A549 (cell line): ENCODE measurements around the gene CHMP3. TPM values are rescaled to one million over a fixed set of nuclear protein-coding genes. Genes with fewer than 3 reads are reported as not detected.

Source experiments
- ATAC-seq, 2 experiments: fragments of 200-7000 bp in 1 of 2; fragments of >200 bp in 1 of 2; cut with Nextera tagmentation in 1 of 2; cut with Tn5 transposase in 1 of 2; 3 replicates each; pipeline versions ENCODE4 v1.8.0 to v1.9.1; 2018 to 2020; ENCODE audit warnings: mild to moderate bottlenecking in 1 of 2, moderate library complexity in 1 of 2
- CTCF ChIA-PET: fragments of 300-600 bp; sonication (Branson Sonifier 250); formaldehyde crosslinking; extraction: SDS; loops from one replicate; lab custom pipeline; 2021; ENCODE audit warnings: antibody characterized with exemption, inconsistent platforms; lab: Yijun Ruan, JAX
- POLR2A ChIA-PET: fragments of 350-600 bp; formaldehyde crosslinking; extraction: SDS; loops from one replicate; lab custom pipeline; 2021; ENCODE audit warnings: antibody characterized with exemption, inconsistent platforms; lab: Yijun Ruan, JAX
- DNase-seq, 2 experiments: peaks; one replicate each; pipeline versions ENCODE4 v3.0.0 to v3.0.0-alpha.2; 2011 to 2016; ENCODE audit warnings: low read depth in 1 of 2, low spot score in 1 of 2
- FAIRE-seq: peaks from 2 replicates; lab custom pipeline; 2011; peaks lifted over from hg19 to GRCh38; lab: Jason Lieb, UNC
- H3K27ac ChIP-seq, 2 experiments: fragments of >200 bp; sonication (Bioruptor Twin); formaldehyde crosslinking; 3 replicates each; pipeline ENCODE4 v1.5.1; 2016 to 2017
- H3K4me1 ChIP-seq: fragments of >200 bp; sonication (Bioruptor Twin); formaldehyde crosslinking; 3 replicates; pipeline ENCODE4 v1.6.1; 2016
- H3K4me2 ChIP-seq: fragments of >200 bp; sonication (Bioruptor Twin); formaldehyde crosslinking; 3 replicates; pipeline ENCODE4 v1.6.1; 2016
- H3K4me3 ChIP-seq: fragments of >200 bp; sonication (Bioruptor Twin); formaldehyde crosslinking; 3 replicates; pipeline ENCODE4 v1.5.1; 2016
- H3K9me3 ChIP-seq: fragments of >200 bp; sonication (Bioruptor Twin); formaldehyde crosslinking; 3 replicates; pipeline ENCODE4 v1.6.1; 2016
- CBX2 ChIP-seq: fragments of 200-600 bp; sonication (generic); IDR thresholded peaks from 2 replicates; pipeline ENCODE4 v1.6.1; 2016; ENCODE audit warnings: low read depth, mild to moderate bottlenecking, borderline replicate concordance
- CBX8 ChIP-seq: fragments of 200-600 bp; sonication (generic); IDR thresholded peaks from 2 replicates; pipeline ENCODE4 v1.6.1; 2016
- CEBPB ChIP-seq, 2 experiments: fragments of >200 bp in 1 of 2; sonication (Bioruptor Twin) in 1 of 2; formaldehyde crosslinking in 1 of 2; IDR thresholded peaks; 2 replicates each; pipeline ENCODE4 v1.6.1; 2012 to 2016
- CHD4 ChIP-seq: fragments of 200-600 bp; sonication (generic); IDR thresholded peaks from 2 replicates; pipeline ENCODE4 v1.6.1; 2016; ENCODE audit warnings: antibody characterized with exemption, mild to moderate bottlenecking, borderline replicate concordance
- FOXS1 ChIP-seq: fragments of 250-450 bp; sonication (Bioruptor Pico); IDR thresholded peaks from 2 replicates; pipeline ENCODE4 v1.5.0; 2020; ENCODE audit warnings: mild to moderate bottlenecking, moderate library complexity
- HOXB13 ChIP-seq: fragments of 250-450 bp; sonication (Bioruptor Pico); IDR thresholded peaks from 2 replicates; pipeline ENCODE4 v1.5.0; 2020; ENCODE audit warnings: low read depth, mild to moderate bottlenecking, moderate library complexity
- MAFK ChIP-seq: fragments of 450-650 bp; IDR thresholded peaks from 2 replicates; pipeline ENCODE4 v1.6.1; 2014; ENCODE audit not compliant: partially characterized antibody
- MYC ChIP-seq: IDR thresholded peaks from 2 replicates; pipeline ENCODE4 v1.6.1; 2012; ENCODE audit warnings: mild to moderate bottlenecking, inconsistent platforms, low read length, improper control_type of control experiment, borderline replicate concordance
- NFE2L2 ChIP-seq: fragments of 150-350 bp; conservative IDR thresholded peaks from 2 replicates; pipeline ENCODE4 v1.6.1; 2014; ENCODE audit warnings: low read length
- NPAS2 ChIP-seq: fragments of 250-450 bp; sonication (Bioruptor Pico); IDR thresholded peaks from 2 replicates; pipeline ENCODE4 v1.8.0; 2022; ENCODE audit warnings: mild to moderate bottlenecking, moderate library complexity, borderline replicate concordance
- PHF8 ChIP-seq: fragments of 200-600 bp; sonication (generic); IDR thresholded peaks from 2 replicates; pipeline ENCODE4 v1.6.1; 2016; ENCODE audit warnings: low read depth, mild to moderate bottlenecking, antibody characterized with exemption, moderate library complexity, borderline replicate concordance
- POLR2A ChIP-seq: IDR thresholded peaks from 2 replicates; pipeline ENCODE4 v1.6.1; 2012; ENCODE audit warnings: mild to moderate bottlenecking, low read length
- RARB ChIP-seq: fragments of 250-450 bp; sonication (Bioruptor Pico); IDR thresholded peaks from 2 replicates; pipeline ENCODE4 v1.8.0; 2021; ENCODE audit warnings: mild to moderate bottlenecking, moderate library complexity
- RNF2 ChIP-seq: fragments of 200-600 bp; sonication (generic); IDR thresholded peaks from 2 replicates; pipeline ENCODE4 v1.6.1; 2016; ENCODE audit warnings: low read depth, mild to moderate bottlenecking, antibody characterized with exemption, moderate library complexity, borderline replicate concordance
- ZNF302 ChIP-seq: fragments of 250-450 bp; sonication (Bioruptor Pico); IDR thresholded peaks from 2 replicates; pipeline ENCODE4 v1.9.0; 2021; ENCODE audit warnings: inconsistent platforms, mild to moderate bottlenecking, moderate library complexity
- WGBS: methylation state at CpG from one replicate; pipeline ENCODE4 v1.1.6; 2017; ENCODE audit errors: missing lambda C conversion rate; 5-methylcytosine and 5-hydroxymethylcytosine counted together
- polyA plus RNA-seq, 4 experiments: library from polyadenylated mRNA; depleted of rRNA in 3 of 4; stranded (reverse); fragments of >200 nt; fragmentation: RNase III in 1 of 4; extraction: RNeasy Plus Mini Kit Qiagen cat#74134 plus additional on column Dnase treatment in 1 of 4; gene quantifications; 2 replicates in 3 of 4; 3 replicates in 1 of 4; pipeline ENCODE4 v1.2.3, GENCODE V29; 2011 to 2017
- TF ChIP-seq, protein P1 (sequence below): fragments of 250-450 bp; sonication (Bioruptor Pico); IDR thresholded peaks from 2 replicates; pipeline ENCODE4 v1.5.0; 2020; ENCODE audit warnings: low read depth, mild to moderate bottlenecking, moderate library complexity
- TF ChIP-seq, protein P2 (sequence below): fragments of >200 bp; sonication (Bioruptor Twin); formaldehyde crosslinking; IDR thresholded peaks from 3 replicates; pipeline ENCODE4 v1.5.1; 2016
- TF ChIP-seq, protein P3 (sequence below): fragments of 450-650 bp; IDR thresholded peaks from 2 replicates; pipeline ENCODE4 v1.6.1; 2014; ENCODE audit warnings: antibody characterized with exemption
- TF ChIP-seq, protein P4 (sequence below): fragments of >200 bp; sonication (Bioruptor Twin); formaldehyde crosslinking; IDR thresholded peaks from 2 replicates; pipeline ENCODE4 v1.6.1; 2016
- TF ChIP-seq, protein P5 (sequence below): fragments of 150-350 bp; IDR thresholded peaks from 2 replicates; pipeline ENCODE4 v1.6.1; 2014; ENCODE audit warnings: low read depth, mild to moderate bottlenecking, low read length
- TF ChIP-seq, protein P6 (sequence below): IDR thresholded peaks from 2 replicates; pipeline ENCODE4 v1.6.1; 2012
- TF ChIP-seq, protein P7 (sequence below): IDR thresholded peaks from 2 replicates; pipeline ENCODE4 v1.6.1; 2012; ENCODE audit warnings: low read depth, borderline replicate concordance

The CHMP3 gene
- polyA plus RNA-seq, 2 of the 4 experiments (the other 2 are of a cell fraction) = 108 to 246 TPM

DNA sequence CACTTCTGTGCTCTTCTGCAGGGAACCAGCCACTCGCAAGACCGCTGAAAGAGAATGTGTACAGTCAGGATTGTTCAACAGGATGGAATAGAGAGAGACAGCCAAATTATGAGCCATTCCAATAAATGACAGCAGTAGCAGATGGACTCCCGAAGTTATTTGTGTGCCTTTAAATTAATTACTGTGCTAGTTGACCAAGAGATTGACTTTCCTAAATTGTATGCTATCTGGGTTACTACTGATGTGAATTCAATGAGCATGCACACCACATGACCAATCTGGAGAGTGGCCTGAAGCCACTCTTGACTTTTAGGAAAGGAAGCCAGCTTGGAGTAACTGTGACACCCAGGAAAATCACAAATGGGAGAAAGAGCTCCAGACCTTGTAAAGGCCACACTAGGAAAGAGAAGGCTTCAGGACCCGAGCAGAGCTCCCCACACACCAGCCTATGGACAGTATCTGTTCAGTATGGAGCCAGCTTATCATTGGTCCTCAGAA lies 52.8 kb downstream of the CHMP3 start (continued):
- TF ChIP-seq PHF8 (no peak), MAFK (no peak), MYC (no peak), NFE2L2 (no peak), FOXS1 (CRISPR knock-in tag) (no peak), CBX2 (no peak)
- TF ChIP-seq, protein P1, sequence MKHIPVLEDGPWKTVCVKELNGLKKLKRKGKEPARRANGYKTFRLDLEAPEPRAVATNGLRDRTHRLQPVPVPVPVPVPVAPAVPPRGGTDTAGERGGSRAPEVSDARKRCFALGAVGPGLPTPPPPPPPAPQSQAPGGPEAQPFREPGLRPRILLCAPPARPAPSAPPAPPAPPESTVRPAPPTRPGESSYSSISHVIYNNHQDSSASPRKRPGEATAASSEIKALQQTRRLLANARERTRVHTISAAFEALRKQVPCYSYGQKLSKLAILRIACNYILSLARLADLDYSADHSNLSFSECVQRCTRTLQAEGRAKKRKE (CRISPR knock-in tag) = no peak
- TF ChIP-seq, protein P2, sequence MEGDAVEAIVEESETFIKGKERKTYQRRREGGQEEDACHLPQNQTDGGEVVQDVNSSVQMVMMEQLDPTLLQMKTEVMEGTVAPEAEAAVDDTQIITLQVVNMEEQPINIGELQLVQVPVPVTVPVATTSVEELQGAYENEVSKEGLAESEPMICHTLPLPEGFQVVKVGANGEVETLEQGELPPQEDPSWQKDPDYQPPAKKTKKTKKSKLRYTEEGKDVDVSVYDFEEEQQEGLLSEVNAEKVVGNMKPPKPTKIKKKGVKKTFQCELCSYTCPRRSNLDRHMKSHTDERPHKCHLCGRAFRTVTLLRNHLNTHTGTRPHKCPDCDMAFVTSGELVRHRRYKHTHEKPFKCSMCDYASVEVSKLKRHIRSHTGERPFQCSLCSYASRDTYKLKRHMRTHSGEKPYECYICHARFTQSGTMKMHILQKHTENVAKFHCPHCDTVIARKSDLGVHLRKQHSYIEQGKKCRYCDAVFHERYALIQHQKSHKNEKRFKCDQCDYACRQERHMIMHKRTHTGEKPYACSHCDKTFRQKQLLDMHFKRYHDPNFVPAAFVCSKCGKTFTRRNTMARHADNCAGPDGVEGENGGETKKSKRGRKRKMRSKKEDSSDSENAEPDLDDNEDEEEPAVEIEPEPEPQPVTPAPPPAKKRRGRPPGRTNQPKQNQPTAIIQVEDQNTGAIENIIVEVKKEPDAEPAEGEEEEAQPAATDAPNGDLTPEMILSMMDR = no peak

DNA sequence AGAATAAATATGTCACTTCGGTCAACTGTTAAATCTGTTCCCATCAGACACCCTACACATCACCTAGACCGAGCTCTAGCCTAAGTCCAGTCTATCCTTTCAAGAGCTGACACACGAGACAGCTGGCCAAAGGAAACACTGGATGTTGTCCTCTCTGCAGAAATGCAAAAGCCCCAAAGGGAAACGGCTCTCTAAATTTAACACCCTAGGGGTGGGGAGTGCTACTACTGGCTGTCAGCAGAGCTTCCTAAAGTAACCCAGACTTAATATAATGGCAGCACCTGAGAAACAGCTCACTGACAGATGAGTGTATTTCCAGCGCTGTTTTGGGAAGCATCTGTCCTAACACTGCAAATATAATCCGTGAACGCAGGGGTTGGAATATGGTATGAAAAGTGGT lies 55.6 kb downstream of the CHMP3 start:
- H3K4me3 ChIP-seq = no peak overlapping the region
- H3K4me1 ChIP-seq = no peaks in the 10 kb centered on the region
- DNase-seq = no peak
- H3K9me3 ChIP-seq = no peaks in the 10 kb centered on the region
- no peak overlapping the region for H3K27ac ChIP-seq
- WGBS = 92% methylated on average over 7 of the region's 7 CpGs
- TF ChIP-seq, protein P3, sequence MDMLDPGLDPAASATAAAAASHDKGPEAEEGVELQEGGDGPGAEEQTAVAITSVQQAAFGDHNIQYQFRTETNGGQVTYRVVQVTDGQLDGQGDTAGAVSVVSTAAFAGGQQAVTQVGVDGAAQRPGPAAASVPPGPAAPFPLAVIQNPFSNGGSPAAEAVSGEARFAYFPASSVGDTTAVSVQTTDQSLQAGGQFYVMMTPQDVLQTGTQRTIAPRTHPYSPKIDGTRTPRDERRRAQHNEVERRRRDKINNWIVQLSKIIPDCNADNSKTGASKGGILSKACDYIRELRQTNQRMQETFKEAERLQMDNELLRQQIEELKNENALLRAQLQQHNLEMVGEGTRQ = no peak
- TF ChIP-seq RNF2 = no peak
- TF ChIP-seq CHD4 = no peak
- TF ChIP-seq MAFK = no peak
- no peak for TF ChIP-seq ZNF302 (CRISPR knock-in tag)
- TF ChIP-seq CEBPB (IDR thresholded peaks at IDR 0.05) = no peak
- no peak for TF ChIP-seq CBX8
- TF ChIP-seq, protein P4, sequence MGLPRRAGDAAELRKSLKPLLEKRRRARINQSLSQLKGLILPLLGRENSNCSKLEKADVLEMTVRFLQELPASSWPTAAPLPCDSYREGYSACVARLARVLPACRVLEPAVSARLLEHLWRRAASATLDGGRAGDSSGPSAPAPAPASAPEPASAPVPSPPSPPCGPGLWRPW = no peak
- TF ChIP-seq, protein P5, sequence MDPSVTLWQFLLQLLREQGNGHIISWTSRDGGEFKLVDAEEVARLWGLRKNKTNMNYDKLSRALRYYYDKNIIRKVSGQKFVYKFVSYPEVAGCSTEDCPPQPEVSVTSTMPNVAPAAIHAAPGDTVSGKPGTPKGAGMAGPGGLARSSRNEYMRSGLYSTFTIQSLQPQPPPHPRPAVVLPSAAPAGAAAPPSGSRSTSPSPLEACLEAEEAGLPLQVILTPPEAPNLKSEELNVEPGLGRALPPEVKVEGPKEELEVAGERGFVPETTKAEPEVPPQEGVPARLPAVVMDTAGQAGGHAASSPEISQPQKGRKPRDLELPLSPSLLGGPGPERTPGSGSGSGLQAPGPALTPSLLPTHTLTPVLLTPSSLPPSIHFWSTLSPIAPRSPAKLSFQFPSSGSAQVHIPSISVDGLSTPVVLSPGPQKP = no peak
- TF ChIP-seq, protein P6, sequence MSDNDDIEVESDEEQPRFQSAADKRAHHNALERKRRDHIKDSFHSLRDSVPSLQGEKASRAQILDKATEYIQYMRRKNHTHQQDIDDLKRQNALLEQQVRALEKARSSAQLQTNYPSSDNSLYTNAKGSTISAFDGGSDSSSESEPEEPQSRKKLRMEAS = no peak
- no peak for TF ChIP-seq HOXB13
- no peak for TF ChIP-seq RARB (CRISPR knock-in tag)
- TF ChIP-seq NPAS2 (CRISPR knock-in tag) = no peak
- TF ChIP-seq MYC = no peak
- TF ChIP-seq, protein P7, sequence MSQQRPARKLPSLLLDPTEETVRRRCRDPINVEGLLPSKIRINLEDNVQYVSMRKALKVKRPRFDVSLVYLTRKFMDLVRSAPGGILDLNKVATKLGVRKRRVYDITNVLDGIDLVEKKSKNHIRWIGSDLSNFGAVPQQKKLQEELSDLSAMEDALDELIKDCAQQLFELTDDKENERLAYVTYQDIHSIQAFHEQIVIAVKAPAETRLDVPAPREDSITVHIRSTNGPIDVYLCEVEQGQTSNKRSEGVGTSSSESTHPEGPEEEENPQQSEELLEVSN = no peak
- no peak for TF ChIP-seq POLR2A
- TF ChIP-seq, all 56 proteins: peak for 0
- POLR2A ChIA-PET = interaction anchor here (0.8 kb wide), 1 partner anchor 67 kb away, joined by 3 read pairs; the partner anchor contains the start of gene KDM3A
- no peak for FAIRE-seq
- CTCF ChIA-PET = interaction anchor here (0.8 kb wide), 1 partner anchor 17 kb away, joined by 3 read pairs; no protein-coding TSS in a partner anchor
- no peak overlapping the region for H3K4me2 ChIP-seq
- no peak for ATAC-seq
